Right lobe of liver (tissue), 6 donors: ENCODE results near the gene SKIC8. TPM values are rescaled to one million over a fixed set of nuclear protein-coding genes. Genes with fewer than 3 reads are reported as not detected.
A peak's percentile ranks its signal among the peaks of the same experiment; 100 is the strongest.

Experiments used
- ATAC-seq, 4 donors: fragments of 200-7000 bp; cut with Tn5 transposase; one replicate each; pipeline ENCODE4 v1.9.1; 2020; ENCODE audit warnings: mild to moderate bottlenecking in 4 of 4, moderate library complexity in 4 of 4
- DNase-seq, 3 donors: peaks; one replicate each; pipeline ENCODE4 v3.0.0-alpha.2; 2020
- H3K27ac ChIP-seq, 3 donors: fragments of 200-600 bp; one replicate each; pipeline ENCODE4 v1.8.0; 2022
- H3K27me3 ChIP-seq, 2 donors: fragments of 200-600 bp; one replicate each; pipeline ENCODE4 v1.8.0; 2022
- H3K36me3 ChIP-seq, 4 donors: fragments of 200-600 bp; sonication (generic) in 1 of 4; one replicate each; pipeline versions ENCODE4 v1.5.1 to v1.8.0; 2017 to 2022; ENCODE audit warnings: control low read depth in 1 of 4
- H3K4me1 ChIP-seq, 4 donors: fragments of 200-600 bp; sonication (generic) in 1 of 4; one replicate each; pipeline versions ENCODE4 v1.5.1 to v1.8.0; 2017 to 2022; ENCODE audit warnings: control low read depth in 1 of 4
- H3K4me3 ChIP-seq, 3 donors: fragments of 200-600 bp; one replicate each; pipeline ENCODE4 v1.8.0; 2022
- H3K9me3 ChIP-seq, 4 donors: fragments of 200-600 bp; sonication (generic) in 1 of 4; one replicate each; pipeline versions ENCODE4 v1.5.1 to v1.8.0; 2017 to 2022; ENCODE audit warnings: control low read depth in 1 of 4
- CTCF ChIP-seq, 4 donors: fragments of 200-600 bp in 3 of 4; fragments of 450-650 bp in 1 of 4; IDR thresholded peaks; one replicate each; pipeline versions ENCODE4 v1.5.1 to v1.8.0; 2016 to 2022; ENCODE audit warnings: antibody characterized with exemption in 4 of 4, mild to moderate bottlenecking in 2 of 4
- POLR2A ChIP-seq: fragments of 450-650 bp; IDR thresholded peaks from one replicate; pipeline ENCODE4 v1.6.1; 2017; ENCODE audit warnings: antibody characterized with exemption, mild to moderate bottlenecking
- WGBS: methylation state at CpG from one replicate; pipeline ENCODE4 v1.1.6; 2018; ENCODE audit warnings: low coverage, low lambda C conversion rate; ENCODE audit not compliant: insufficient coverage; ENCODE audit errors: missing lambda C conversion rate; 5-methylcytosine and 5-hydroxymethylcytosine counted together
- intact Hi-C, 2 donors: fragments of 100-400 bp; cut with DNase I; formaldehyde crosslinking; loops; one replicate each; pipeline versions ENCODE4 v1.11.2 to v1.14.1; 2022
- total RNA-seq, 6 experiments: library from RNA; depleted of rRNA in 2 of 6; stranded (reverse); fragments of >200 nt in 2 of 6; fragmentation: NEBNext Ultra II Directional in 3 of 6; extraction: Animal tissue kit (Norgen Biotek cat#: 25700) in 3 of 6; gene quantifications; one replicate each; pipeline versions ENCODE4 v1.1.0 to v1.2.4, GENCODE V29; 2016 to 2023
- donor health status: DM: no; HTN: yes; CAD: no.
- donor health status: DM: no; HTN: no; CAD: no.
- donor health status: DM: no; HTN: no; CAD: no.
- donor health status: DM: no; HTN: yes; CAD: no.
- donor health status: DM: no; HTN: yes; CAD: no.

SKIC8 gene
- total RNA-seq, 6 experiments from 2014 or later, result 21.7 to 30.3 (median 23.0) TPM

GRCh38 chr15:78321041-78321570 lies 21.7 kb upstream of the SKIC8 start:
- Histone ChIP-seq H3K4me3 (no peak overlapping the region), H3K4me1 (no peaks in the 10 kb centered on the region), H3K36me3 (no peaks in the 10 kb centered on the region), H3K27me3 (no peaks in the 10 kb centered on the region), H3K9me3 (no peaks in the 10 kb centered on the region), H3K27ac (no peak overlapping the region)
- intact Hi-C loops, result no loop called here
- TF ChIP-seq CTCF (IDR thresholded peaks at IDR 0.05) (no peak), POLR2A (no peak)
- WGBS, result 45% methylated on average over 7 of the region's 17 CpGs
- DNase-seq, result peak in 1 of 3 donors; percentile 35
- no peak for ATAC-seq

DNA sequence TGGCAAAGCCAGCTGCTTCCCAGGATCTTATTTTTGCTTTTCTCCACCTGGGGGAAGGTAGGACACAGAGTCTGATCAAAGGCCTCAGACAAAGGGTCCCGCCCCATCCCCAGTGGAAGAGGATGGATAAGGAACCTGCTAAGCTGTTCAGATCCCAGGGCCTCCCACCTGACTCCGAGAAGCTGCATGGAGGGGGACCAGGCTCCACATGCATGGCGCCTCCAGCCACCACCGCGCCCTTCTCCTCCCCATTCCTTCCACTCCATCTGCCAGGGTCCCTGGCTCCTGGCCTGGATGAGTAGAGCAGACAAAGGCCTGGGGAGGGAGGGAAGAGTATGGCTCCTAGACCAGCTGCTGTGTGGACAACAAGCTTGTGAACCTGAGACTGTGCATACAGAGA lies 20.8 kb upstream of the SKIC8 start:
- no peak overlapping the region for H3K4me3 ChIP-seq
- no peak overlapping the region for H3K27ac ChIP-seq
- ATAC-seq, result no peak
- H3K27me3 ChIP-seq, result no peaks in the 10 kb centered on the region
- DNase-seq, result peak in 1 of 3 donors; percentile 15
- WGBS, result no CpG with 5 or more reads among the region's 5 CpGs
- H3K9me3 ChIP-seq, result no peaks in the 10 kb centered on the region
- no peaks in the 10 kb centered on the region for H3K4me1 ChIP-seq
- no peaks in the 10 kb centered on the region for H3K36me3 ChIP-seq
- TF ChIP-seq POLR2A, result no peak
- intact Hi-C loops, result no loop called here

- no peak for TF ChIP-seq CTCF (IDR thresholded peaks at IDR 0.05)
- TF ChIP-seq POLR2A, result no peak
- 67% methylated on average over 7 of the region's 10 CpGs for WGBS
- no peak overlapping the region for H3K4me3 ChIP-seq
- ATAC-seq, result no peak
- no peak overlapping the region for H3K27ac ChIP-seq
- H3K9me3 ChIP-seq, result no peaks in the 10 kb centered on the region
- H3K36me3 ChIP-seq, result no peaks in the 10 kb centered on the region
- intact Hi-C loops, result loop anchor here in 1 of 2 donors (5.0 kb wide), 1 partner anchor 98 kb away; no protein-coding TSS in a partner anchor
- no peaks in the 10 kb centered on the region for H3K27me3 ChIP-seq
- H3K4me1 ChIP-seq, result no peaks in the 10 kb centered on the region
- peak in 1 of 3 donors; percentile 34 for DNase-seq
These were observed 20.2 kb upstream of the SKIC8 start for GRCh38 chr15:78319588-78319987.

DNA sequence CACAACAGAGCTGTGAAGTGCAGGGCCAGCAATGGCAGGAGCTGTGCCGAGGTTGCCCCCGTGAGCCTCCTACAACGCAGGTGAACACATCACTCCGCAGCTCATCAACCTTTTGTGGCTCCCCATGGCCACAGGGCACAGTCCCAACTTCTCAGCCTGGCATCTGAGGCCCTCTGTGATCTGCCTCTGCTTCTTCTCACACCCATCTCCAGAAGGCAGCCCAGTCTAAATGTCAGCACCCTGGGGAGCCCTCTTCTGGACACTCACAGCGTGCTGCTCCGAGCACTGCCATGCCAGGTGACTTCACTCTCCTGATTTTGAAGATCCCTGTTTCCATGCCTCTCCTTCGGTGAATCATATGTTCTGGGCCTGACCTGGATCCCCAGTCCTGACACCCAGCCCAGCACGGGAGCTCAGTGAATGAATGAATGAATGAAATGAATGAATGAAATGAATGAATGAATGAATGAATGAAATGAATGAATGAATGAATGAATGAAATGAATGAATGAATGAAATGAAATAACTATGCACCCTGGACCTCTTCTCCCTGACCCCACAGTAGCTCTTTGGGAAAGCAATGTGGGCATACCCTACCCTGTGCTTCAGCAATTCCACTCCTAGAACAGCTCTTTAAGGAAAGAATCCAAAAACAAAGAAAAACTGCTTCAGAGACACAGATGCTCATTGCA lies 17.9 kb upstream of the SKIC8 start:
- intact Hi-C loops, result loop anchor here in 1 of 2 donors (5.0 kb wide), 1 partner anchor 100 kb away; no protein-coding TSS in a partner anchor
- no peaks in the 10 kb centered on the region for H3K4me1 ChIP-seq
- H3K27me3 ChIP-seq, result no peaks in the 10 kb centered on the region
- no peaks in the 10 kb centered on the region for H3K36me3 ChIP-seq
- no peak overlapping the region for H3K4me3 ChIP-seq
- TF ChIP-seq POLR2A (no peak), CTCF (IDR thresholded peaks at IDR 0.05) (peak in 1 of 4 donors; percentile 14)
- no peaks in the 10 kb centered on the region for H3K9me3 ChIP-seq
- ATAC-seq (peak in 2 of 4 donors; percentile 14 to 16), DNase-seq (no peak)
- H3K27ac ChIP-seq, result no peak overlapping the region
- WGBS, result 71% methylated on average over 1 of the region's 8 CpGs
